ENCODE results near the gene NUAK2. TPM values are rescaled to one million over a fixed set of nuclear protein-coding genes. Genes with fewer than 3 reads are reported as not detected.

Gene NUAK2
- total RNA-seq, 1 donor from 2014 or later = 13.5 TPM

GRCh38 chr1:205257735-205258134, 63.8 kb downstream of the NUAK2 start:
- H3K9me3 Mint-ChIP-seq = no peaks in the 10 kb centered on the region
- no peak overlapping the region for H3K27ac Mint-ChIP-seq
- no peaks in the 10 kb centered on the region for H3K36me3 Mint-ChIP-seq
- no peak for DNase-seq (ENCODE audit: extremely low spot score, unreplicated experiment)
- no peak overlapping the region for H3K4me3 Mint-ChIP-seq
- no peaks in the 10 kb centered on the region for H3K27me3 Mint-ChIP-seq
- H3K4me1 Mint-ChIP-seq (ENCODE audit: unreplicated experiment) = peaks cover 18% of the 10 kb centered on the region
- TF ChIP-seq CTCF (conservative IDR thresholded peaks at IDR 0.05) = no peak

DNA sequence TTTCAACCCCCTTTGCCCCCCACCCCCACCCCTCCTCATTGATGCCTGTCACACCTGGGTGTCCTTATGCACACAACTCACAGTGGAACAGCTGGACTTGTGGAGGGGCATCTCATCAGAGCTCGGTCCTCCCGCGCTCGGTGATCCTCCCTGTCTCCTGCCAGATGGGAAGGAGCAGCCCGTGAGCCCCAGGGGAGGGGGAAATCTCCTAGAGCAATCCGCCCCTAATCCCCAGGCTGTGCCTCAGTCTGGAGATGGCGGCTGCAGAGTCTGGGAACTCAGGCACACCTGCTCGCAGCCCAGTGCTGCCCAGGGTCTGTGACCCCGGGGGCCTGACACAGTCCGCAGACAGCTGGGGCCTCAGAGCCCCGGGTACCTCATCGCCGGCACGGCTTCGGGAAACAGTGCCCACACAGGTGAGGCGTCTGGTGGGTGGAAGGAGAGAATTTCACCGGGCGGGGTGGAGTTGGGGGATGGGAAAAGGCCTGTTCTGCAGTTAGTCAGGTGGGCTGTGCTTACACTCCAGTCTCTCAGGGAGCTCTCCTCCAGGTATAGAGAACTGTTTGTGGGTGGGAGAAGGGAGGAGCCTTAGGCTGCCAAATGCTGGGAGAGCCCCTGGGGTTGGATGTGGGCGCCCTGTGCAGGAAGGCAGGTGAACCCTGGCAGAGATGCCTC, 64.5 kb downstream of the NUAK2 start:
- H3K27me3 Mint-ChIP-seq = no peaks in the 10 kb centered on the region
- H3K4me3 Mint-ChIP-seq = no peak overlapping the region
- H3K4me1 Mint-ChIP-seq (ENCODE audit: unreplicated experiment) = peaks cover 12% of the 10 kb centered on the region
- DNase-seq (ENCODE audit: extremely low spot score, unreplicated experiment) = no peak
- TF ChIP-seq CTCF (conservative IDR thresholded peaks at IDR 0.05) = no peak
- H3K9me3 Mint-ChIP-seq = no peaks in the 10 kb centered on the region
- H3K27ac Mint-ChIP-seq = no peak overlapping the region
- no peaks in the 10 kb centered on the region for H3K36me3 Mint-ChIP-seq

- no peaks in the 10 kb centered on the region for H3K36me3 Mint-ChIP-seq
- H3K9me3 Mint-ChIP-seq = no peaks in the 10 kb centered on the region
- peaks cover 10% of the 10 kb centered on the region for H3K4me1 Mint-ChIP-seq (ENCODE audit: unreplicated experiment)
- no peaks in the 10 kb centered on the region for H3K27me3 Mint-ChIP-seq
- H3K27ac Mint-ChIP-seq = no peak overlapping the region
- peak; percentile 97 for TF ChIP-seq CTCF (conservative IDR thresholded peaks at IDR 0.05)
- peak; percentile 88 for DNase-seq (ENCODE audit: extremely low spot score, unreplicated experiment)
- no peak overlapping the region for H3K4me3 Mint-ChIP-seq
Observed at GRCh38 chr1:205255941-205256780, 65.4 kb downstream of the NUAK2 start.

Other genes with a start within 250 kb of the NUAK2 start
- gene TMEM81, start 237.3 kb downstream of the NUAK2 start, total RNA-seq (ENCODE audit: low replicate concordance) = 3.3 and 5.8 TPM in 2 replicates
- 16.5 and 21.4 TPM in 2 replicates for gene RBBP5, start 199.8 kb downstream of the NUAK2 start, total RNA-seq (ENCODE audit: low replicate concordance)
- 11.2 and 11.7 TPM in 2 replicates for gene DSTYK, start 110.0 kb downstream of the NUAK2 start, total RNA-seq (ENCODE audit: low replicate concordance)
- gene TMCC2, start 93.8 kb downstream of the NUAK2 start, total RNA-seq (ENCODE audit: low replicate concordance) = 3.0 and 6.2 TPM in 2 replicates
- 0.50 and 3.9 TPM in 2 replicates for gene KLHDC8A, start 35.2 kb upstream of the NUAK2 start, total RNA-seq (ENCODE audit: low replicate concordance)
- 5.5 and 8.1 TPM in 2 replicates for gene LEMD1, start 100.3 kb upstream of the NUAK2 start, total RNA-seq (ENCODE audit: low replicate concordance)
- gene BLACAT1, start 134.3 kb upstream of the NUAK2 start, total RNA-seq (ENCODE audit: low replicate concordance) = 2.4 and 6.8 TPM in 2 replicates
- gene CDK18, start 182.9 kb upstream of the NUAK2 start, total RNA-seq (ENCODE audit: low replicate concordance) = 9.6 and 19.3 TPM in 2 replicates

Measured in type B pancreatic cell (in vitro differentiated cells).